Measurements from ENCODE around the gene CRK.

CRK gene

DNA sequence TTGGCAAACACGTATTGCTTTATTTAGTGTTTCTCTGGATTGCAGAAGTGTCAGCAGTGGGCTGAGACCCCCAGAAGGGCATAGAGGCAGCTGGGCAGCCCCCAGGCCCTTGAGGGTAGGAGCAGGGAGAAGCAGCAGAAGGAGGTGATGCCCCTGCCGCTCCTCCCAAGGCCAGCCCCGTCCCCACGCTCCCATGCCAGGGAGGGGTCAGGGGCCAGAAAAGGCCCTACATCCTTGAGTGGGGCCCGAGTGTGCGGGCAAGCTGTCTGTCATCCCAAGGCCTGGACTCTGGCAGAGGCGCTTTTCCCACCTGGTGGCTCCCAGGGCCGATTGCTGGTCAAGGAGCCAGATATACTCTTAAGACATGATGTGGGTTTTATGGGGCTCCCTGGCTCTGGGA lies 8.2 kb upstream of the CRK start:
- TF ChIP-seq EZH2 (optimal IDR thresholded peaks at IDR 0.05; ENCODE audit: low read depth, low read length) (no peak), EZH2phosphoT487 (IDR thresholded peaks at IDR 0.05; ENCODE audit: low read length) (no peak)
- TF ChIP-seq, protein P1, sequence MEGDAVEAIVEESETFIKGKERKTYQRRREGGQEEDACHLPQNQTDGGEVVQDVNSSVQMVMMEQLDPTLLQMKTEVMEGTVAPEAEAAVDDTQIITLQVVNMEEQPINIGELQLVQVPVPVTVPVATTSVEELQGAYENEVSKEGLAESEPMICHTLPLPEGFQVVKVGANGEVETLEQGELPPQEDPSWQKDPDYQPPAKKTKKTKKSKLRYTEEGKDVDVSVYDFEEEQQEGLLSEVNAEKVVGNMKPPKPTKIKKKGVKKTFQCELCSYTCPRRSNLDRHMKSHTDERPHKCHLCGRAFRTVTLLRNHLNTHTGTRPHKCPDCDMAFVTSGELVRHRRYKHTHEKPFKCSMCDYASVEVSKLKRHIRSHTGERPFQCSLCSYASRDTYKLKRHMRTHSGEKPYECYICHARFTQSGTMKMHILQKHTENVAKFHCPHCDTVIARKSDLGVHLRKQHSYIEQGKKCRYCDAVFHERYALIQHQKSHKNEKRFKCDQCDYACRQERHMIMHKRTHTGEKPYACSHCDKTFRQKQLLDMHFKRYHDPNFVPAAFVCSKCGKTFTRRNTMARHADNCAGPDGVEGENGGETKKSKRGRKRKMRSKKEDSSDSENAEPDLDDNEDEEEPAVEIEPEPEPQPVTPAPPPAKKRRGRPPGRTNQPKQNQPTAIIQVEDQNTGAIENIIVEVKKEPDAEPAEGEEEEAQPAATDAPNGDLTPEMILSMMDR (IDR thresholded peaks at IDR 0.05; ENCODE audit: low read length) = no peak

GRCh38 chr17:1462164-1463112 lies 6.4 kb upstream of the CRK start:
- Histone ChIP-seq H3K4me3 (ENCODE audit: low read length) (no peak overlapping the region), H4K20me1 (ENCODE audit: insufficient read depth, low read length) (no peaks in the 10 kb centered on the region), H3K4me2 (ENCODE audit: low read depth, low read length) (no peak overlapping the region), H2AFZ (ENCODE audit: low read length) (no peak overlapping the region), H3K27me3 (replicated peaks; ENCODE audit: insufficient read depth, low read length) (no peaks in the 10 kb centered on the region), H3K4me1 (ENCODE audit: low read length) (peaks cover 12% of the 10 kb centered on the region), H3K27ac (ENCODE audit: low read length) (no peak overlapping the region), H3F3A (ENCODE audit: insufficient read depth, low read length) (peaks cover 3% of the 10 kb centered on the region; the same call in 1 of the 2 replicates), H3K9ac (ENCODE audit: low read length) (no peak overlapping the region), H3K9me3 (replicated peaks; ENCODE audit: insufficient read depth, low read length) (no peaks in the 10 kb centered on the region), H3K9me2 (replicated peaks; ENCODE audit: insufficient read depth, low read length) (no peaks in the 10 kb centered on the region), H3K36me3 (replicated peaks; ENCODE audit: insufficient read depth, low read length) (no peaks in the 10 kb centered on the region), H3K79me2 (ENCODE audit: low read length) (no peaks in the 10 kb centered on the region)
- DNase-seq = no peak
- TF ChIP-seq, protein P1 (IDR thresholded peaks at IDR 0.05; ENCODE audit: low read length) = no peak

More for the DNA sequence above, 8.2 kb upstream of the CRK start:
- Histone ChIP-seq H3K27me3 (replicated peaks; ENCODE audit: insufficient read depth, low read length) (no peaks in the 10 kb centered on the region), H3K36me3 (replicated peaks; ENCODE audit: insufficient read depth, low read length) (no peaks in the 10 kb centered on the region), H3K4me2 (ENCODE audit: low read depth, low read length) (no peak overlapping the region), H3K9me3 (replicated peaks; ENCODE audit: insufficient read depth, low read length) (no peaks in the 10 kb centered on the region), H3F3A (ENCODE audit: insufficient read depth, low read length) (peaks cover 3% of the 10 kb centered on the region; the same call in 1 of the 2 replicates), H4K20me1 (ENCODE audit: insufficient read depth, low read length) (no peaks in the 10 kb centered on the region), H3K27ac (ENCODE audit: low read length) (no peak overlapping the region), H3K4me1 (ENCODE audit: low read length) (peaks cover 12% of the 10 kb centered on the region), H3K9ac (ENCODE audit: low read length) (no peak overlapping the region), H2AFZ (ENCODE audit: low read length) (no peak overlapping the region), H3K9me2 (replicated peaks; ENCODE audit: insufficient read depth, low read length) (no peaks in the 10 kb centered on the region), H3K79me2 (ENCODE audit: low read length) (no peaks in the 10 kb centered on the region), H3K4me3 (ENCODE audit: low read length) (no peak overlapping the region)
- DNase-seq = no peak

DNA sequence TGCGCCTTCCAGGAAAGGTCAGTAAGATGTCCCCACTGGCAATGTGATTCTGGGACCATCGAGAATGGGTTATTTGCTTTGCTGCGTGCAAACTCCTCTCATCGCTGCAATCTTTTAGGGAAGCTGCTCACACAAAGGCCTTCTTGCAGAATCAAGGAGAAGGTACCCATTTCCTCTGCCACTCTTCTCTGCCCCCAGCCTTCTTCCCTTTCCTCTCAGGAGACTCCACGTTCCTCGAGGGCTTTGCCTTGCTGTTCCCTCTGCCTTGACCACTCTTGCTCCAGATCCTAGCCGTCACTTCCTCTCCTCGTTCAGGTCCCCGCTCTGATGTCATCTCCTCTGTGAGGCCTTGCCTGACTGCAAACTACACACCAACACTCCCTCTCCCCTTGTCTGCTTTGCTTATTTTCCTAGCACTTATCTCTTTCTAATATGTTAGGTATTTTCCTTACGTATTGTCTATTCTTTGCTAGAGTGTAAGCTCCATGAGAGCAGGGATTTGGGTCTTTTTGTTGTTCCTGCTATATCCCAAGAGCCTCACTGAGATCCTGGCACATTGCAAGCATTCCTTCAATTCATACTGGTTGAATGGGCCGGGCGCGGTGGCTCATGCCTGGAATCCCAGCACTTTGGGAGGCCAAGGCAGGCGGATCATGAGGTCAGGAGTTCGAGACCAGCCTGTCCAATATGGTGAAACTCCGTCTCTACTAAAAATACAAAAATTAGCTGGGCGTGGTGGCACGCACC lies 5.3 kb upstream of the CRK start:
- no peaks in the 10 kb centered on the region for H3K27me3 ChIP-seq (replicated peaks; ENCODE audit: insufficient read depth, low read length)
- H2AFZ ChIP-seq (ENCODE audit: low read length) = no peak overlapping the region
- H3K9me3 ChIP-seq (replicated peaks; ENCODE audit: insufficient read depth, low read length) = no peaks in the 10 kb centered on the region
- H4K20me1 ChIP-seq (ENCODE audit: insufficient read depth, low read length) = no peaks in the 10 kb centered on the region
- peaks cover 12% of the 10 kb centered on the region for H3K4me1 ChIP-seq (ENCODE audit: low read length)
- H3K4me2 ChIP-seq (ENCODE audit: low read depth, low read length) = no peak overlapping the region
- H3K9ac ChIP-seq (ENCODE audit: low read length) = no peak overlapping the region
- H3K36me3 ChIP-seq (replicated peaks; ENCODE audit: insufficient read depth, low read length) = no peaks in the 10 kb centered on the region
- no peak overlapping the region for H3K4me3 ChIP-seq (ENCODE audit: low read length)
- no peak for DNase-seq
- H3K79me2 ChIP-seq (ENCODE audit: low read length) = no peaks in the 10 kb centered on the region
- no peak overlapping the region for H3K27ac ChIP-seq (ENCODE audit: low read length)
- no peak for TF ChIP-seq EZH2phosphoT487 (IDR thresholded peaks at IDR 0.05; ENCODE audit: low read length)
- TF ChIP-seq EZH2 (optimal IDR thresholded peaks at IDR 0.05; ENCODE audit: low read depth, low read length) = no peak
- TF ChIP-seq, protein P1 (IDR thresholded peaks at IDR 0.05; ENCODE audit: low read length) = no peak
- peaks cover 7% of the 10 kb centered on the region for H3F3A ChIP-seq (ENCODE audit: insufficient read depth, low read length)
- H3K9me2 ChIP-seq (replicated peaks; ENCODE audit: insufficient read depth, low read length) = no peaks in the 10 kb centered on the region

Measured in MM.1S (cell line).